ENCODE data around the gene HAL. TPM values are rescaled to one million over a fixed set of nuclear protein-coding genes. Genes with fewer than 3 reads are reported as not detected.

The HAL gene
- total and polyA plus RNA-seq, 2 of the 13 experiments (the other 11 are each of a cell fraction or from before 2014, with no cell fraction given), result 0.89 to 37.8 TPM

GRCh38 chr12:95976416-95976832, 19.7 kb downstream of the HAL start (continued):
- TF ChIP-seq TFAP4 (IDR thresholded peaks at IDR 0.05; ENCODE audit: borderline replicate concordance, low read depth) (peak; percentile 35; the same call in 1 of the 2 replicates), SKI (IDR thresholded peaks at IDR 0.05; ENCODE audit: partially characterized antibody) (peak; percentile 39), CBFB (CRISPR knock-in tag; IDR thresholded peaks at IDR 0.05) (0 out of 2 replicates have a peak, but pooled peaks have one; percentile 40), ZNF746 (CRISPR knock-in tag; IDR thresholded peaks at IDR 0.05) (0 out of 2 replicates have a peak, but pooled peaks have one; percentile 33), MED8 (CRISPR knock-in tag; IDR thresholded peaks at IDR 0.05; ENCODE audit: insufficient replicate concordance) (peak; percentile 49), POLR2AphosphoS5 (IDR thresholded peaks at IDR 0.05; ENCODE audit: low read depth, low read length) (peak; percentile 30; the same call in 1 of the 2 replicates), THAP8 (CRISPR knock-in tag; IDR thresholded peaks at IDR 0.05; ENCODE audit: borderline replicate concordance) (no peak), ARID4A (CRISPR knock-in tag; IDR thresholded peaks at IDR 0.05; ENCODE audit: borderline replicate concordance) (no peak; the same call in 1 of the 2 replicates), NPAS2 (CRISPR knock-in tag; IDR thresholded peaks at IDR 0.05; ENCODE audit: borderline replicate concordance) (no peak), ASH2L (IDR thresholded peaks at IDR 0.05; ENCODE audit: insufficient read length, low read depth, low read length) (peak; percentile 66), HIC2 (CRISPR knock-in tag; IDR thresholded peaks at IDR 0.05; ENCODE audit: low read depth) (no peak), ZNF619 (CRISPR knock-in tag; IDR thresholded peaks at IDR 0.05) (no peak), DPF2 (CRISPR knock-in tag; IDR thresholded peaks at IDR 0.05; ENCODE audit: borderline replicate concordance, low read depth) (0 out of 2 replicates have a peak, but pooled peaks have one; percentile 17), DR1 (CRISPR knock-in tag; IDR thresholded peaks at IDR 0.05) (no peak), RXRA (CRISPR knock-in tag; IDR thresholded peaks at IDR 0.05) (peak; percentile 87), ATM (IDR thresholded peaks at IDR 0.05; ENCODE audit: borderline replicate concordance) (no peak), ZIK1 (CRISPR knock-in tag; IDR thresholded peaks at IDR 0.05; ENCODE audit: borderline replicate concordance, low read depth) (no peak)
- TF ChIP-seq, protein P1, sequence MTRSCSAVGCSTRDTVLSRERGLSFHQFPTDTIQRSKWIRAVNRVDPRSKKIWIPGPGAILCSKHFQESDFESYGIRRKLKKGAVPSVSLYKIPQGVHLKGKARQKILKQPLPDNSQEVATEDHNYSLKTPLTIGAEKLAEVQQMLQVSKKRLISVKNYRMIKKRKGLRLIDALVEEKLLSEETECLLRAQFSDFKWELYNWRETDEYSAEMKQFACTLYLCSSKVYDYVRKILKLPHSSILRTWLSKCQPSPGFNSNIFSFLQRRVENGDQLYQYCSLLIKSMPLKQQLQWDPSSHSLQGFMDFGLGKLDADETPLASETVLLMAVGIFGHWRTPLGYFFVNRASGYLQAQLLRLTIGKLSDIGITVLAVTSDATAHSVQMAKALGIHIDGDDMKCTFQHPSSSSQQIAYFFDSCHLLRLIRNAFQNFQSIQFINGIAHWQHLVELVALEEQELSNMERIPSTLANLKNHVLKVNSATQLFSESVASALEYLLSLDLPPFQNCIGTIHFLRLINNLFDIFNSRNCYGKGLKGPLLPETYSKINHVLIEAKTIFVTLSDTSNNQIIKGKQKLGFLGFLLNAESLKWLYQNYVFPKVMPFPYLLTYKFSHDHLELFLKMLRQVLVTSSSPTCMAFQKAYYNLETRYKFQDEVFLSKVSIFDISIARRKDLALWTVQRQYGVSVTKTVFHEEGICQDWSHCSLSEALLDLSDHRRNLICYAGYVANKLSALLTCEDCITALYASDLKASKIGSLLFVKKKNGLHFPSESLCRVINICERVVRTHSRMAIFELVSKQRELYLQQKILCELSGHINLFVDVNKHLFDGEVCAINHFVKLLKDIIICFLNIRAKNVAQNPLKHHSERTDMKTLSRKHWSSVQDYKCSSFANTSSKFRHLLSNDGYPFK (CRISPR knock-in tag; IDR thresholded peaks at IDR 0.05; ENCODE audit: borderline replicate concordance), result peak; percentile 92
